GM04503 (cell line): ENCODE measurements around the gene FGFR3.
"Not testable (repeated sequence)": the region's sequence is repeated elsewhere in the genome, so short reads cannot be mapped to it uniquely, and the experiment has no call there.

Experiments used
- DNase-seq: peaks from one replicate; pipeline ENCODE4 v3.0.0-alpha.2; 2012; ENCODE audit warnings: low read depth

Gene FGFR3

DNA sequence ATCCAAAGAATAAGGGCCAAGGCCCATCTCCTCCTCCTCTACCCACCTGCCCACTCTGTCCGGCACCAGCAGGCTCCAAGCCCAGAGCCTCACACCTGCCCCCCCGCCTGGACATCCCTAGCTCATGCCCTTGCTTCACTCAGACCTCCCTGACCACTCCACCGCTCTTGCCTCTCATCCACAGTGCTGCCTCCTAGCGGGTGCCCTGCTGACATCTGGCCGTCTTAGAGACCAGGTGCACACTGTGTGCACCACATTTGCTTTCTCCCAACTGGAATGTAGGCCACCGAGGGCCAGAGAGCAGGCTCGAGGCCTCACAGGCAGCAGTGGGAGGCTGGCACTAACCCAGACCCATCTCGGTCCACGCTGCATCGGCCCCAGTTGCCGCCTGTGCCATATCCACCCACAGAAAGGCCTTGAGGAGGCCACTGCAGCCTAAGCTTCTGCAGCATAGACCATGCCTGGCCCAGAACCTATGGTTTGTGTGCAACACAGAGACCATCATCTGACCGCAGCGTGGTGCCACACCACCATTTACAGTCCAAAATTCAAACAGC, 49.3 kb downstream of the FGFR3 start:
- DNase-seq, result no peak

DNA sequence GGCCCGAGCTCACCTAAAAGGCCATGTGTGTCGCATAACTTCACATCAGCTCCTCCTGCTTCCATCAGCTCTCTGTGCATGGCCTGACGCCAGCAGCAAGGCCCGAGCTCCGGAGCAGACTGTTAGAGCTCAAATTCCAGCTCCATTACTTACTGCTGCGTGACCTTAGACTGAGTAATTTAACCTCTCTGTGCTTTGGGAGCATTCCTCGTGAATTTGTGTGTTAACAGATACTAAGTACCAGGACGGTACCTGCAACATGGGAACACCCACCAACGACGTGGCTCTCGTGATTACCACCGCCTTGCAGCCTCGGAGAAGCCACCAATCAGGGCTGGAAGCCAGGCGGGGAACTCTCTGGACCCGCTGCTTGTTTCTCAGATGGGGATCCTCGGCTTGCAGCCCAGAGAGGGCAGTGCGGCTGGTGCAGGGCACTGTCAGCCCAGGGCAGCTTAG, 49.9 kb downstream of the FGFR3 start:
- DNase-seq, result peak; percentile 51

DNA sequence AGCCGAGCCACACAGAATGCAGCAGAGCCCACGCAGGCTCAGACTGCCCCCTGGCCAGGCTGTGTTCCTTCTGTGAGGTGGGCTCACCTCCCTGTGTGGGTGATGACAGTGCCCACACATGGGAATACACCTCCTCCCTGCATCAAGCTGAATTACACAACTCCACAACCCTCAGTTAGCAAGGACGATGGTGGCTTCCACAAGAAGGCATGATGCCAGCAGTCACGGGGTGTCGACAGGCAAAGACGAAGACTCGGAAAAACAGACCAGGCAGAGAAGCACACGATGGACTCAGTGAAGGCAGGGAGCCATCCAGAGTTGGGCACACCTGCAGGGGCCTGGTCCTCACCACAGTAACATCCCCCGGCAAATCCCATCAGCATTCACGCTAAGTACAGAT, 50.8 kb downstream of the FGFR3 start:
- DNase-seq, result peak; percentile 9

- DNase-seq, result not testable (repeated sequence)
These were observed 51.5 kb downstream of the FGFR3 start for GRCh38 chr4:1844618-1845017.

DNA sequence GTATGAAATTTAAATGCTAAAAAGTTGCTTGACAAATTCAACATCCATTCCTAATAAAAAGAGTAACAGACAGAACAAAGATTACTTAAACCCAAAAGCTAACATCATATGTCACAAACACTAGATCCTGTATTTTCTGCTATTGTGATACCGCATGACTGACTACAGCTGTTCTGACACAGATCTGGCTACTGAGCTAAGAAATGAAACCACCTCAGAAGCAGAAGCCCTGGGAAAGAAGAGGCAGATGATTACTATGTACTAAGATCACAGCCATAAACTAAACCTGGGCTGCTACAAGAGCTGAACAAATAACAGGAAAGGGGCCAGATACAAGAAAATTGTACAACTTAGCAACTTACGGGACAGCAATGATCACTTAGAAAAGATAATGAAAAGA, 53.5 kb downstream of the FGFR3 start:
- DNase-seq, result no peak

GRCh38 chr4:1850276-1850675, 57.2 kb downstream of the FGFR3 start:
- no peak for DNase-seq

DNA sequence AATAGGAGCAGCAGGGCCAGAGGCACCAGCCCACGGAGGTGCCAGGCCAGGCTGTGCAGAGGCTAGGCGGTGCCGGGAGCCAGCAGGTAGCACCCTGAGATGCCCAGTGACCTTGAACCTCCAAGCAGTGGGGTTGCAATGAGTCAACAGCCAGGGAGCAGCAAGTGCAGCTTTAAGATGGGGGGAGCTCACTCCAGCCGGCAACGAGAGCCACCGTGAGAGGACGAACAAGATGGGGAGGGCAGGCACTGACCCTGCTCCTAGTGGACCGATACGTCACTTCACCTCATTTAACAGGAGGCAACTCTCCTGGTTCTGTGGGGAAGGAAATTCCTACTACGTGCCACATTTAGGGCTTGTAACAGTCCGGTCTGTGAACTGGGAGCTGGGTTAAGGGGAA, 58.1 kb downstream of the FGFR3 start:
- no peak for DNase-seq

DNA sequence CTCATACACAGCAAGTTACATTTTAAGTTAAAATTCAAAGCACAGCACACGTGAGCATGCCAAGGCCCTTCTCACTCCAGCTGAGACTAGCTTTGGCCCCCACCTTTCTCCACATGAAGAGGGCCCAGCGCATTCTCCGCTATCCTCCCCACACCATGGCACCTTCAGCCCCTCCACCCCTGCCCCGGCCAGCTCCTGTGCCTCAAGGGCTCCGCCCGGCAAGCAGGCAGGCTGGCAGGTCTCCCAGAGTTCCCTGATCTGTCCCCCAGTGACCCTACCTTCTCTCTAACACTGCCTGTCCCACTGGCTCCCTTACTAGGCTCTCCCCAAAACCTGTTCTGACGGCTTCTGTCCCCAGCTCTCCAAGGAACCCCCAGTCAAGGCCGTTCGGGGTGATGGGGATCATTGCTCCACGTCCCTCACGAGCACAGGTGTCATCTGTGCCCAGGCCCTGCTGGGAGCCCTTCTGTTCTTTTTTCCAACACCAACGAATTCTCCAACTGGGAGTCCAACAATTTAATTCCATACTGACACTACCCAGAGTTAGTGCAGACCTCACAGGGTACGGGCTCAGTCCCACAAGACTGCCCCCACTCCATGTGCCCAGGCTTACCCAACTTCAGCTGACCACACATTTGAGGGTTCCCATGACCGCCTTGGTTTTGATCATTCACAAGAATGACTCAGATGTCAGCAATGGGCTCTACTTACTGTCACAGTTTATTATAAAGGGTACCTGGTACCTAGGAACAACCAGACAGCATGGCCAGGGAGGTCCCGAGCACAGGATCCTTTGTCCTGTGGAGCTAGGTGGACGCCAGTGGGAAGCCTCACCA, 58.7 kb downstream of the FGFR3 start:
- DNase-seq, result no peak

DNA sequence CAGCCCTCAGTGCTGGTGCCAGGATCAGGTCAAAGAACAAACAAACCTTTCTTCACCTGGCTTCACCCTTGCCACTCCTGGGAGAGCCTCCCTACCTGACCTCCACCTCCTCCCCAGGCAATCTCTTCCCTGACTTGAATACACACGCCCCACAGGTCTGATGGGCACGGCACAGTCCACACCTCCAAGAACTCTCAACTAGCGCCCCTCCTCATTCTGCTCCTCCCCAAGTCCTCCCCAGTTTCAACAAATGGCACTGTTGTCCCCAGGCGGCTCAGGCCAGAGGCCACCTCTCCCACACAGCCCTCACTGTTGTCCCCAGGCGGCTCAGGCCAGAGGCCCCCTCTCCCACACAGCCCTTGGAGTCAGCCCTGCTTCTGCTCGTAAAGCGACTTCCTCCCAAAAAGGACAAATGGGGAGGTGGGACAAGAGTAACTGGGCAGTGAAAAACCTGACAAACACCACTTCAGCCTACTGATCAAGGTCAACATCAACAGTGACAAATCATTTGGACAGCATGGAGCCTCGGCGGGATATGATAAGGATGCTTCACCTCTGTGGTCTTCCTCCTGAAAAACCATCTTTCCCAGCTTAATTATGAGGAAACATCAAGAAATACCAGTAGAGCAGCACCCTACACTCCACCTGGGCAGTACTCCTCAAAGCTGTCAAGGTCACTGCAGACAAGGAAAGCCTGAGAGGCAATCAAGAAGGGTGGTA, 60.0 kb downstream of the FGFR3 start:
- no peak for DNase-seq

DNA sequence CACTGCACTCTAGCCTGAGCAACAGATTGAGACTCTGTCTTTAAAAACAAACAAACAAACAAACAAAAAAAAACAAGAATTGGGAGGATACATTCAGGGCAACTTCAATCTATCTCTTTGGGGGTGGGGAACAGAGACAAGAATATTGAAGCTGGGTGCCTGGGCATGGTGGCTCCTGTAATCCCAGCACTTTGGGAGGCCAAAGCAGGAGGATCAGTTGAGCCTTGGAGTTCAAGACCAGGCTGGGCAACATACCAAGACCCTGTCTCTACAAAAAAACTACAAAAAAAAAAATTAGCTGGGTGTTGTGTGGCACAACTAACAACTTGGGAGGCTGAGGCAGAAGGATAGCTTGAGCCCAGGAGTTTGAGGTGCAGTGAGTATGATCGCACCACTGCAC, 61.7 kb downstream of the FGFR3 start:
- no peak for DNase-seq

DNA sequence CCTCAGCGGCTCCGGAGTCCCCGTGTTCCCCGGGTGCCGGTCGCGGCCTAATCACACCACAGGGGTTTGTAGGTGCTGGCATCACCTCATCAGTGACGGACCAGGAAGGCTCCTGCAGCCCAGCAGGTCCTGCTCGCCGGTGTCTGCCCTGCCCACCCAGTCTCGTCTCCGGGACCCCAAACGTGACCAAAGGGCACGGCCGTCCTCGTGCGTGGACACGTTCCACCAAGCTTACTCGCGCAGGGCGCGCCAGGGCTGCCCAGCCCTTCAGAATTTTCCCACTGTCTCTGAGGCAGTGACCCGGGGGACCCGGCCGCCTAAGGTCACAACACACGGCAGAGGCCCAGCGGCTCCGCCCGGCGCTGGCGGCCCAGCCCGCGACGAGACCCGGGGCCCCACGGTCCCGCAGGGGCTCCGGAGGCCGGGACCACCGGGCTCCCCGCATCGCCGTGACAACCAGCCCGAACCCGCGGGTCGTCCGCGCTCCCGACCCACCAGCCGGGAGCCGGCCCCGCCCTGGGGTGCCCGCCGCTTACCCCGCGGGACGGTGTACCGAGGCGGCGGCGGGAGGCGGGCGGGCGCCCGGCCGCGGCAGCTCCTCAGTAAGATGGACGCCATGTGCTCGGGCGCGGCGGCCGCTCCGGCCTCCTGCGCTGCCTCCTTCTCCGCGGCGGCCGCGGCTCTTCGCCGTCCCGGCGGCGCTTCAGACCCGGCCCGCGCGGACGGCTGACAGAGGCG, 62.4 kb downstream of the FGFR3 start:
- DNase-seq, result no peak

- DNase-seq, result peak; percentile 67
These were observed 63.2 kb downstream of the FGFR3 start, which contains the start of gene LETM1 for GRCh38 chr4:1856071-1856942. LETM1 (minus strand) TSS chr4:1856156; CDS start chr4:1855950, 206 bp downstream.

DNA sequence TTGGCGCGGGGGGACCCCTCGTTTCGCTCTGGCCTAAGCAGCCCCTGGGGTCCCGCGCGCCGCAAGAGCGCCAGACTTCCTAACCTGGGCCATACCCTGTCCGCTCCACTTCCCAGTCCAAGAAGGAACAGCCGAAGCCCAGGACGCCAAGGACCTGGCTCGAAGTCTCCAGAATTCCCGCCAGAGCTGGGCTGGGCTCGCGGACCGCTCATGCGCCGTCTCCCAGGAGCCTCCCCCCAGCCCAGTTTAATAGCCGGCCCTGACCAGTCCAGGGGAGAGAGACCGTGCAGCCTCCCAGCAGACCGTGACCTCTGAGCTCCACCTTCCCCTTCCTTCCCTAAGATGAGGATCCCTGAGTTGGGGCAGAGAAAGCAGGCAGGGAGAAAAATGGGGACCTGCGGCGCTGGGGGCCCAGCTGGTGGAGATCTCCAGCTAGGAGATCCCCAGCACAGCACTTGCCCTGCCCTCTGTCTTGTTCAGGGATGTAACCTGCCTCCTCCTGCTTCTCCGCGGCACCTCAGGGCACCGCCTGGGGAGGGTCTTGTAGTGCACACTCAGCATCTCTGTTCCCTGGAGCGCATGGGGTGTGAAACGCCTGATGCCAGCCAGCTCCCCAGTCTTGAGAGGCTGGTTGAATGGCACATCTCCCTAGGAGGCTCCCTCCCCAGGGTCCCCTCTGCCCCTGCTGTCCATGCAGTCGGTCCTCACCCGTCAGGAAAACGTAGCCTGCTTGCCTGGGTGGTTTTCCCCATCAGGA, 64.0 kb downstream of the FGFR3 start:
- no peak for DNase-seq

DNA sequence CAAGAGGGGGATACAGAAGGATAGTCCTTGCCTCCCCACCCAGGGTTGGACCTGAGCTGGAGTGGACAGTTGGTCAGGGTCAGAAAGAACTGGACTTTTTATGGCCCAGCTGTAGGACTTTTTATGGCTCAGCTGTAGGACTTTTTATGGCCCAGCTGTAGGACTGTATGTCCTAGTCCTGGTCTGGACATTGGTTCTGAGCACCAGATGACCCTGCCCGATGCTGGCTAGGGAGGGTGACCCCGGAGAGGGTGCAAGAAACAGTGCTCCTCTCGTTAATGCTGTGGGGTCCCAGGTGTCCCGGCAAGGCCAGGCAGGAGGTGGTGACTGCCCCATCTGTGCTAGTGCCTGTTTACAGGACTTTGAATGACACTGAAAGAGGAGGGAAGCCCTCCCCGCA, 64.8 kb downstream of the FGFR3 start:
- no peak for DNase-seq
